ENCODE results near the gene ZNF331. TPM values are rescaled to one million over a fixed set of nuclear protein-coding genes. Genes with fewer than 3 reads are reported as not detected.

ZNF331 gene
- total RNA-seq, 8 experiments from 2014 or later, result 7.0 to 26.3 (median 13.4) TPM

DNA sequence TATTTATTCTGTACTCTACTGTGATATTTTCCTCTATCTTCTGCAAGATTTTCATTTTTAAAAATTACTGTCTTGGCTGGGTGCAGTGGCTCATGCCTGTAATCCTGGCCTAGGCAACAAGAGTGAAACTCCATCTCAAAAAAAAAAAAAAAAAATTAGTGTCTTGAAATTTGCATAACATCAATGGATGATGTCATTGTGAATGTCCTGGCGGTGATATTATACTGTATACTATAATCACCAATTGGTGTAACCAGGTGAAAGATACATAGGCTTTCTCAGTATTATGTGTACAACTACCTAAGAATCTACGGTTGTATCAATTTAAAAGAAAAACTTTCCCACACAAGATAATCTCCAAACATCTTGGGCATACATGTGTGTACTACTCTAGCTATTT is 15.2 kb downstream of the ZNF331 start:
- in situ Hi-C loops (cut with MboI; ENCODE audit: low pct_unique_long_range_greater_than_20kb in 2 of 9, low sequenced_read_pairs in 9 of 9, unreplicated experiment in 9 of 9), result no loop called here
- Histone ChIP-seq H3K27ac (no peak overlapping the region), H3K4me1 (replicated peaks in 1 of 2) (peaks cover 0 to 3% of the 10 kb centered on the region in 2 donors), H3K4me3 (no peak overlapping the region)
- 80 to 100% (median 97%) methylated on average over 1 to 2 of the region's 2 CpGs; no CpG with 5 or more reads in 2 of the 10 experiments for WGBS, 10 experiments
- no peak for ATAC-seq (replicated peaks in 6 of 8)

DNA sequence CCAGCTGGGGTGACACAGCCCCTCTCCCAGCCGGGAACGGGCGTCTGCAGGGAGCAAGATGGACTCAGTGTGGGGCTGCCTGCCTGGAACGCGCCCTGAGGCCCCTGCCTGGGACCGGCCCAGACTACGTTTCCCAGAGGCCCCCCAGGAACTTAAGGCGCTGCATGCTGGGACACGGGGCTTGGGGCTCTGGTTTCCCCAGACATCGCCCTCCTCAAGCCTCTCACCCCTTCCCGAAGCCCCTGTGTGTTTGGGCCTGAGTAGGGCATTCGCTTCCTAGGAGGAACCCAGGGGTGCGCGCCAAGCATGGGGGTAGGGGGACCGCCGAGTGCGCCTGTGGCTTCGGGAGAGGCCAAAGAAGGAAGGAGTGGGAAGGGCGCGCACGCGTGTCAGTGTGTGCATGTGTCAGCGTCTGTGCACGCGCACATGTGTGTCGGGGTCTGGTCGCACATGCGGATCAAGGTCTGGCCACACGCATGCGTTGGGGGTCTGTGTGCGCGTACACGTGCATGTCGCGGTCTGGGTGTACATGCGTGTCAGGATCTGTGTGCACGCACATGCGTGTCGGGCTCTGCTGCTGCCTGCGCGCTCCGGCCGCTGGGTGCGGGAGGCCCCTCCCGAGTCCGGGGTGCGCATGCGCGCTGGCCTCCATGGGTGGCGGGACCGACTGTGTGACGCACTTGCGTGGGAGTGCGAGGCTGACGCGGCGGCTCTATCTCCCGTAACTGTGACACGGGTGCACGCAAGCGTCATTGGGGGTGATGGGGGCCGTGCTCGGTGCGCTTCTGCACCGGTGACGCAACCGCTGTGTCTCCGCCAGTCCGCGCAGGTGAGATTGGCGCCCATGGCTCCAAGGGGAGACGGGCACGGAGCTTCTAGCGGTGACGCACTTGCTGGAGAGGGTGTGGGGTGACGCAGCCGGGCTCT is 16.2 kb downstream of the ZNF331 start:
- H3K4me1 ChIP-seq (replicated peaks in 1 of 2), result peaks cover 0 to 3% of the 10 kb centered on the region in 2 donors
- in situ Hi-C loops (cut with MboI; ENCODE audit: low pct_unique_long_range_greater_than_20kb in 2 of 9, low sequenced_read_pairs in 9 of 9, unreplicated experiment in 9 of 9), result no loop called here
- peak overlapping the region; percentile 41 to 61 (median 49) for H3K4me3 ChIP-seq
- 24 to 86% (median 60%) methylated on average over 2 to 29 of the region's 77 CpGs; no CpG with 5 or more reads in 3 of the 10 experiments for WGBS, 10 experiments
- peak; percentile 82 to 90 (median 86) for ATAC-seq (replicated peaks in 6 of 8)
- H3K27ac ChIP-seq, result peak overlapping the region; percentile 83 to 90

DNA sequence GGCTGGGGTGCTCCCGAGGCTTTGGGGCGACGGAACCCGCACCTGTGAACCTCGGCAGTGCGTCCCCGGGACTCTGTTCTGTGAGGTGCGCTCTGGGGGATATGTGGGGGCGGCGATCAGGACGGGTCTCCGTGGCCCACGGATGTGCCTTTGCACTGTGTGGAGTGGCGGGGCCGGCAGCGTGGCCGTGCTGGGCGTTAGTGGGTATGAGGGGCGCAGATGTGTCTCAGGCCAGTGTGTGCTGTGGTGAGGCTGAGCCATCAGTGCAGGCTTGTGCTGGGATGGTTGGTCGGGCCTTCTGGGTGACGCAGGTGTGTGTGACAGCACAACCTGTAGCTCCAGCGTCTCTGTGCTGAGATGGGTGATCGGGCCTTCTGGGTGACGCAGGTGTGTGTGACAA is 16.9 kb downstream of the ZNF331 start:
- peak in 7 of 8 experiments; percentile 16 to 30 (median 28) for ATAC-seq (replicated peaks in 6 of 8)
- H3K27ac ChIP-seq, result peak overlapping the region; percentile 83 to 90
- H3K4me3 ChIP-seq, result peak overlapping the region; percentile 41 to 61 (median 49)
- peaks cover 0 to 3% of the 10 kb centered on the region in 2 donors for H3K4me1 ChIP-seq (replicated peaks in 1 of 2)
- in situ Hi-C loops (cut with MboI; ENCODE audit: low pct_unique_long_range_greater_than_20kb in 2 of 9, low sequenced_read_pairs in 9 of 9, unreplicated experiment in 9 of 9), result no loop called here
- 41 to 48% methylated on average over 8 to 12 of the region's 24 CpGs; no CpG with 5 or more reads in 8 of the 10 experiments for WGBS, 10 experiments

DNA sequence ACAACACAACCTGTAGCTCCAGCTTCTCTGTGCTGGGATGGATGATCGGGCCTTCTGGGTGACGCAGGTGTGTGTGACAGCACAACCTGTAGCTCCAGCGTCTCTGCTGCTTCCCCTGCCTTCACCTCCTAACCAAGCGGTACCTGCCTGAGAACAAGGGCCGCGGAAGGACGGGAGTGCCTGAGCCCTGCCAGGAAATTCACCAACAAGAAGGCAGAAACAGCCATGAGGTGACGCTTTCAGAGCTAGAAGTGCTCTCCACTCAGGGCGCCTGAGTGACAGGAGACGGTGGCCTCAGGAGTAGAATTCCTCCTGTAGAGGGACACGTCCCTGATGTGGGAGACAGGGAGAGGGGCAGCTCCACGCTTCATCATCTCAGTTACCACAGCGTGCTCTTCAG is 17.4 kb downstream of the ZNF331 start:
- Histone ChIP-seq H3K4me1 (replicated peaks in 1 of 2) (peaks cover 0 to 3% of the 10 kb centered on the region in 2 donors), H3K27ac (no peak overlapping the region), H3K4me3 (no peak overlapping the region)
- no peak for ATAC-seq (replicated peaks in 6 of 8)
- 88 to 100% (median 100%) methylated on average over 2 to 3 of the region's 13 CpGs; no CpG with 5 or more reads in 7 of the 10 experiments for WGBS, 10 experiments
- in situ Hi-C loops (cut with MboI; ENCODE audit: low pct_unique_long_range_greater_than_20kb in 2 of 9, low sequenced_read_pairs in 9 of 9, unreplicated experiment in 9 of 9), result no loop called here

DNA sequence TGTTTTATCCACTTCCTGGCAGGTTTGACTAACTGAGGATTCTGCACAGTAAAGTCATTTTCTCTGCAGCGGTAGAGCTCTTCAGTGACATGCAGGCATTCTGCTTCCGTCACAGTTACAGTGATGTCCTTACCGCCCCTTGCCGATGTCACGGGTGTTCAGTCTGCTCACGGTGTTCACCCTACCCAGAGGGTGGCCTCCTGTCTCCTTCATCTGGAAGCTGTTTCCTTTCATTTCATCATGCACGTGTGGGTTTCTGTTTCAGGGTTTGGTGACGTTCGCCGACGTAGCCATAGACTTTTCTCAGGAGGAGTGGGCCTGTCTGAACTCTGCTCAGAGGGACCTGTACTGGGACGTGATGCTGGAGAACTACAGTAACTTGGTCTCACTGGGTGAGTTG is 33.4 kb downstream of the ZNF331 start:
- in situ Hi-C loops (cut with MboI; ENCODE audit: low pct_unique_long_range_greater_than_20kb in 2 of 9, low sequenced_read_pairs in 9 of 9, unreplicated experiment in 9 of 9), result no loop called here
- Histone ChIP-seq H3K4me1 (replicated peaks in 1 of 2) (no peaks in the 10 kb centered on the region), H3K4me3 (no peak overlapping the region), H3K27ac (no peak overlapping the region)
- no peak for ATAC-seq (replicated peaks in 6 of 8)
- WGBS, 10 experiments, result 92 to 100% (median 98%) methylated on average over 2 to 9 of the region's 12 CpGs; no CpG with 5 or more reads in 4 of the 10 experiments

DNA sequence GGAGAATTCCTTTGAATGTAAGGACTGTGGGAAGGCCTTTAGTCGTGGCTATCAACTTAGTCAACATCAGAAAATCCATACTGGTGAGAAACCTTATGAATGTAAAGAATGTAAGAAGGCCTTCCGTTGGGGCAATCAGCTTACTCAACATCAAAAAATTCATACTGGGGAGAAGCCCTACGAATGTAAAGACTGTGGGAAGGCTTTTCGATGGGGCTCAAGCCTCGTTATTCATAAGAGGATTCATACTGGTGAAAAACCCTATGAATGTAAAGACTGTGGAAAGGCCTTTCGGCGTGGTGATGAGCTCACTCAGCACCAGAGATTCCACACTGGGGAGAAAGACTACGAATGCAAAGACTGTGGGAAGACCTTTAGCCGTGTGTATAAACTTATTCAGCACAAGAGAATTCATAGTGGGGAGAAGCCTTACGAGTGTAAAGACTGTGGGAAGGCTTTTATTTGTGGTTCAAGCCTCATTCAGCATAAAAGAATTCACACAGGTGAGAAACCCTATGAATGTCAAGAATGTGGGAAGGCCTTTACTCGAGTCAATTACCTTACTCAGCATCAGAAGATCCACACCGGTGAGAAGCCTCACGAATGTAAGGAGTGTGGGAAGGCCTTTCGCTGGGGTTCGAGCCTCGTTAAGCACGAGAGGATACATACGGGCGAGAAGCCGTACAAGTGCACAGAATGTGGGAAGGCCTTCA is 39.2 kb downstream of the ZNF331 start:
- H3K4me1 ChIP-seq (replicated peaks in 1 of 2), result no peaks in the 10 kb centered on the region
- in situ Hi-C loops (cut with MboI; ENCODE audit: low pct_unique_long_range_greater_than_20kb in 2 of 9, low sequenced_read_pairs in 9 of 9, unreplicated experiment in 9 of 9), result no loop called here
- no peak overlapping the region for H3K27ac ChIP-seq
- H3K4me3 ChIP-seq, result no peak overlapping the region
- no peak for ATAC-seq (replicated peaks in 6 of 8)
- 38 to 100% (median 90%) methylated on average over 1 to 18 of the region's 20 CpGs for whole genome bisulfite sequencing, 10 experiments

DNA sequence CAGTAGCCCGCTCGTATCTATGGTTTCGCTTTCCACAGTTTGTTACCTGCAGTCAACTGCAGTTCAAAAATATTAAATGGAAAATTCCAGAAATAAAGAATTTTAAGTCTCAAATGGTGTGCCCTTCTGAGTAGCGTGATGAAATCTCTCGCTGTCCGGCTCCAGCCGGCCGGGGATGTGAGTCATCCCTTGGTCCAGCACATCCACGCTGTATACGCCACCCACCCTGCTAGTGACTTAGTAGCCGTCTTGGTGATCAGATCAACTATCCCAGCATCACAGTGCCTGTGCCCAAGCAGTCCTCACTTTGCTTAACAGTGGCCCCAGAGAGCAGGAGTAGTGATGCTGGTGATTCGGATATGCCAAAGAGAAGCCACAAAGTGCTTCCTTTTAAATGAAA is 40.0 kb downstream of the ZNF331 start:
- in situ Hi-C loops (cut with MboI; ENCODE audit: low pct_unique_long_range_greater_than_20kb in 2 of 9, low sequenced_read_pairs in 9 of 9, unreplicated experiment in 9 of 9), result no loop called here
- no peak for ATAC-seq (replicated peaks in 6 of 8)
- no peak overlapping the region for H3K27ac ChIP-seq
- WGBS, 10 experiments, result 88 to 100% (median 98%) methylated on average over 2 to 10 of the region's 12 CpGs; no CpG with 5 or more reads in 2 of the 10 experiments
- H3K4me1 ChIP-seq (replicated peaks in 1 of 2), result no peaks in the 10 kb centered on the region
- H3K4me3 ChIP-seq, result no peak overlapping the region

DNA sequence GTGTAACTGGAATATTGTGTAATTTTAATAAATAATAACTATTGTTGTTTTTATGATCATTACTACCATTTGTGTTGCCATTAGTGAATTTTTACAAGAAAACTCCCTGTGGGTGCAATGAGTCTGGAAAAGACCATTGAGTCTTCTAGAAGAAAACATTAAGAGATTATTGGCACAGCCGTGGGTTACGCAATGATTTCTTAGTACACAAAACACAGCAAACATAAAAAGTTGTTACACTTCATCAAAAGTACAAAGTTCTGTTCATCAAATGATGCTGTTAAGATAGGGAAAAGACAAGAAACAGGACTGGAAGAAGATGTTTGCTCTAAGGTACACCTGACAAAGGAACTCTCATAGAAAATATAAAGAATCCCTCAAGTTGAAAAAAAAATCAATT is 41.6 kb downstream of the ZNF331 start:
- no peak overlapping the region for H3K4me3 ChIP-seq
- no peak overlapping the region for H3K27ac ChIP-seq
- 86 to 100% (median 100%) methylated on average over 2 of the region's 2 CpGs; no CpG with 5 or more reads in 3 of the 10 experiments for WGBS, 10 experiments
- H3K4me1 ChIP-seq (replicated peaks in 1 of 2), result no peaks in the 10 kb centered on the region
- ATAC-seq (replicated peaks in 6 of 8), result no peak
- in situ Hi-C loops (cut with MboI; ENCODE audit: low pct_unique_long_range_greater_than_20kb in 2 of 9, low sequenced_read_pairs in 9 of 9, unreplicated experiment in 9 of 9), result no loop called here

DNA sequence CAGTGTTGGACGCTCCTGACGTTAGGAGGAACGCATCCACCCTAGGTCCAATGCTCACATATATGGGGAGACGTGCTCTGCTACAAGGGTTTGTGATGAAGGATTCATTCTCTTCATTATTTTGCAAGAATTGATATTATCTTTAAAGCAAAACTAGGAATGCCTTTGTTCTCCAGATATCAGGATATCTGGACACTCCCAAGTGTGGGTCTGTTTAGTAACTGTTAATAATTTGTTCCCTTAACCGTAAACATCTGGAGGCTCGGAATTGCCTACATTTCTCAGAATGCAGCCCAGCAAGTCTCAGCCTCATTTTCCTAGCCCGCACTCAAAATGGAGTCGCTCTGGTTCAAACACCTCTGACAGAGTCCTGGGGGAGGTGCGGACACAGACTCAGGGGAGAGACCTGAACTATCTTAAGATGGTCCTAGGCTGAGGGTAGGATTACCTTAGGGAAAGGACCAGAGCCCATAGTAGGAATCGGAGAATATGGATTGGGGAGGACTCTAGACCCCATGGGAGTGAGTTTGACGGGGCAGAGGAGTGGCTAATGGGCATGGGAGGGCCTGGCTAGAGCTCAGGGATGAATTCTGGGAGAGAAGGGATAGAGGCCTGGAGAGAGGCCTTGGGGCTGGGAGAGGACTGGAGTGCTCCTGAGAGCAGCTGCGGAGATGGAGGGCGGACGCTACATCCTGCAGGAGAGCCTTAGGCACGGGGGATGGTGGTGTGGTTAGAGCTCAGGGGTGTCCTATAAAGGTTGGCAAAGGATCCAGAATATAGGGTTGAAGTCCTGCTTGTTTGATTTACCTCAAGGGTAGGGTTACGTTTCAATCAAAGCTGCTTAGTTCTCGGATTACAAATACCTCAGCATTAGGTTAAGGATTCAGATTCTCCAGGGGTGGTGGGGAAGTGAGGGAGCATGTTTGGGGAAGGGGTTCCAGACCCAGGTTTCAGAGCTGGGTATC is 43.2 kb downstream of the ZNF331 start:
- no peaks in the 10 kb centered on the region for H3K4me1 ChIP-seq (replicated peaks in 1 of 2)
- in situ Hi-C loops (cut with MboI; ENCODE audit: low pct_unique_long_range_greater_than_20kb in 2 of 9, low sequenced_read_pairs in 9 of 9, unreplicated experiment in 9 of 9), result no loop called here
- H3K4me3 ChIP-seq, result no peak overlapping the region
- no peak overlapping the region for H3K27ac ChIP-seq
- WGBS, 10 experiments, result 20 to 100% (median 88%) methylated on average over 2 to 12 of the region's 17 CpGs; no CpG with 5 or more reads in 1 of the 10 experiments
- ATAC-seq (replicated peaks in 6 of 8), result peak in 3 of 8 experiments; percentile 9 to 16 (median 16)

DNA sequence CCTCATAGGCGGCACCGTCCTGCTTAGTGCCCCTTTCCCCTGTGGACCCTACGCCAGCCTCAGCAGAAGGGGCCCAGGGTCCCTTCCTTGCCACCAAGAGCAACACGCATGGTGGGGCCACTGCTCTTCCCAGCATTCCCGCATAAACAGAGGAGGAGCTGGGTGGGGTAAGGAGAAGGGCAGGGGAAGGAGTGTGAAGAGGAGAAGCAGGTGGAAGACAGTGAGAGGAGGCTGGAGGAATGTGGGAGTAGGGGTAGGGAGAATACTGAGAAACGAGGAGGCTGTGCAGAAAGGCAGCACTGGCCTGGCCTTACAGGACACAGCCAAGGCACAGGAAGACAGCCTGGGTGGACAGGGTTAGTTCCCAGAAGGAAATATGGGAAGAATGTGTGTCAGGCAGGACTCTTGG is 43.9 kb downstream of the ZNF331 start:
- WGBS, 10 experiments, result 0 to 77% methylated on average over 1 to 4 of the region's 6 CpGs; no CpG with 5 or more reads in 8 of the 10 experiments

DNA sequence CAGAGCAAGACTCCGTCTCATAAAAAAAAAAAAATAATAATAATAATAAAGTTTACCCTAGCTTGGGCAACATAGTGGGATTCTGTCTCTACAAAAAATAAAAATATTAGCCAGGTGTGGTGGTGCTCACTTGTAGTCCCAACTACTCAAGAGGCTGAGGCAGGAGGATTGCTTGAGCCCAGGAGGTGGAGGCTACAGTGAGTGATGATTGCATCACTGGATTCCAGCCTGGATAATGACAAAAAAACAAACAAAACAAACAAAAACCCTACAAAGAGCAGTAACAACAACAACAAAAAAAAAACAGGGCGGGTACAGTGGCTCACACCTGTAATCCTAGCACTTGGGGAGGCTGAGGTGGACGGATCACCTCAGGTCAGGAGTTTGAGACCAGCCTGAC is 45.2 kb downstream of the ZNF331 start:
- Histone ChIP-seq H3K4me1 (replicated peaks in 1 of 2) (no peaks in the 10 kb centered on the region), H3K4me3 (no peak overlapping the region), H3K27ac (no peak overlapping the region)
- 60 to 100% (median 92%) methylated on average over 1 to 3 of the region's 3 CpGs; no CpG with 5 or more reads in 2 of the 10 experiments for WGBS, 10 experiments
- in situ Hi-C loops (cut with MboI; ENCODE audit: low pct_unique_long_range_greater_than_20kb in 2 of 9, low sequenced_read_pairs in 9 of 9, unreplicated experiment in 9 of 9), result no loop called here
- no peak for ATAC-seq (replicated peaks in 6 of 8)

More for the DNA sequence above, 43.9 kb downstream of the ZNF331 start:
- H3K27ac ChIP-seq, result no peak overlapping the region
- H3K4me1 ChIP-seq (replicated peaks in 1 of 2), result no peaks in the 10 kb centered on the region
- in situ Hi-C loops (cut with MboI; ENCODE audit: low pct_unique_long_range_greater_than_20kb in 2 of 9, low sequenced_read_pairs in 9 of 9, unreplicated experiment in 9 of 9), result no loop called here
- H3K4me3 ChIP-seq, result no peak overlapping the region
- peak in 2 of 8 experiments; percentile 12 to 15 for ATAC-seq (replicated peaks in 6 of 8)

DNA sequence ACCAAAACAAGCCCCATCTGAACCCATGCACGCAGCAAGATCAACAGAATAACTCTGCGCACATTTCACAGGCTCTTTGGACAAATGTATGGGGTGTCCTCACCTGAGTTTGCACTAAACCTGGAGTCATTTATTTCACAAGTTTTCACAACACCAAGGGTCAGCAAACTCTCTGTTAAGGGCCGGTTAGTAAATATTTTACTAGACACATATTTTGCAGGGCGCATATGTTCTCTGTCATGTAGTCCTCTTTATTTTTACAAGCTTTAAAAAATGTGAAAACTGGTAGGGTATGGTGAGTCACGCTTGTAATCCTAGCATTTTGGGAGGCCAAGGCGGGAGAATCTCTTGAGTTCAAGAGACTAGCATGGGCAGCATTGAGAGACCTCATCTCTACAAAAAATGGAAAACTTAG is 48.3 kb downstream of the ZNF331 start:
- Histone ChIP-seq H3K4me3 (no peak overlapping the region), H3K4me1 (replicated peaks in 1 of 2) (no peaks in the 10 kb centered on the region), H3K27ac (no peak overlapping the region)
- in situ Hi-C loops (cut with MboI; ENCODE audit: low pct_unique_long_range_greater_than_20kb in 2 of 9, low sequenced_read_pairs in 9 of 9, unreplicated experiment in 9 of 9), result no loop called here
- no peak for ATAC-seq (replicated peaks in 6 of 8)
- 13 to 100% (median 85%) methylated on average over 1 to 6 of the region's 6 CpGs for WGBS, 10 experiments

Measured in motor neuron (in vitro differentiated cells).